IgD-negative memory B cell (primary cell): ENCODE data around the gene XCR1. TPM values are rescaled to one million over a fixed set of nuclear protein-coding genes. Genes with fewer than 3 reads are reported as not detected.
"Not testable (repeated sequence)": the region's sequence is repeated elsewhere in the genome, so short reads cannot be mapped to it uniquely, and the experiment has no call there.

ENCODE experiments used
- H3K27ac Mint-ChIP-seq, 3 donors: one replicate each; pipeline ENCODE4 v1.8.0; 2020 to 2022; ENCODE audit warnings: mild to moderate bottlenecking in 3 of 3, mixed read lengths in 3 of 3, moderate library complexity in 1 of 3
- H3K27me3 Mint-ChIP-seq: one replicate; pipeline ENCODE4 v1.8.0; 2021; ENCODE audit warnings: mixed read lengths
- H3K36me3 Mint-ChIP-seq: one replicate; pipeline ENCODE4 v1.8.0; 2020; ENCODE audit warnings: mild to moderate bottlenecking, mixed read lengths
- H3K4me1 Mint-ChIP-seq, 3 donors: one replicate each; pipeline ENCODE4 v1.8.0; 2020 to 2022; ENCODE audit warnings: mixed read lengths in 3 of 3, mild to moderate bottlenecking in 1 of 3
- H3K4me3 Mint-ChIP-seq, 4 donors: one replicate each; pipeline ENCODE4 v1.8.0; 2020 to 2022; ENCODE audit warnings: mild to moderate bottlenecking in 4 of 4, mixed read lengths in 4 of 4, moderate library complexity in 3 of 4
- H3K9me3 Mint-ChIP-seq, 3 donors: one replicate each; pipeline ENCODE4 v1.8.0; 2020 to 2021; ENCODE audit warnings: mixed read lengths in 3 of 3, mild to moderate bottlenecking in 1 of 3
- polyA plus RNA-seq: library from polyadenylated mRNA; unstranded; fragments of 300-500 nt; fragmentation: Illumina TruSeq; gene quantifications from one replicate; pipeline ENCODE4 v1.2.3, GENCODE V29; 2021

Gene XCR1
- polyA plus RNA-seq, 1 donor from 2014 or later: not detected

DNA sequence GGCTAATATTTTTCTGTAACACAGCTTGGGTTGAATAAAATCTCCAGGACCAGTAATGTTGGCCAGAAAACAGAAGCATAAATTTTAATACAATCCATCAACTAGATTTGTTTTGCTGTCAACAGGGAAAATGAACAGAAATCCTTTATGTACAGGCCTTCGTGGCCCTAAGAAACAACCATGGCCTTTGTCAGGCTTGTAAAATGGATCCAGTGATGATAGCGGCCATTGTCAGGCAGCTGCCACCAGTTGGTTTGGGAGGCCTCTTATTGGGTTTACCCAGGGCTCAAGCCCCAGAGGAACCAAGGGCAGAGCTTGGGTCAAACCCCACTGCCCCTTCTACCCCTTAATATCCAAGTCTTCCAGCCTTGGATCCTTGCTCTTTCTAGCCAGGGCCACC, 26.1 kb downstream of the XCR1 start:
- peaks cover 0 to 5% (median 3%) of the 10 kb centered on the region in 3 donors for H3K4me1 Mint-ChIP-seq
- no peak overlapping the region for H3K4me3 Mint-ChIP-seq
- no peaks in the 10 kb centered on the region for H3K36me3 Mint-ChIP-seq
- no peaks in the 10 kb centered on the region for H3K9me3 Mint-ChIP-seq
- H3K27me3 Mint-ChIP-seq: peaks cover 13% of the 10 kb centered on the region
- H3K27ac Mint-ChIP-seq: no peak overlapping the region

DNA sequence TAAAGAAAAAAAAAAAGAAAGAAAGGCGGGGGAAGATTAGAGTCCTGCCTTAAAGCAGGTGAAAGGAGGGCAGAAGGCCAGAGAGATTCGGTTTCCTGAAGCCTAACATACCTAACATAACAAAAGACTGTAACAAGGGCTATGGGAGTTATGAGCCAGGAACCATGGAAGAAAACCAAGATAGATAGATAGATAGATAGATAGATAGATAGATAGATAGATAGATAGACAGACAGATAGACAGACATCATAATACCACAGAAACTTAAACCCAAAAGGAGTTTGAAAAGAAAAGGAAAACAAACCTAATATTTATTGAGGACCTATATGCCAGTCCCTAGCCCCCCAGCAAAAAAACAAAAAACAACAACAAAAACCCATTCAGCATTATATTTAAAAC, 29.3 kb downstream of the XCR1 start:
- Mint-ChIP-seq H3K36me3 (no peaks in the 10 kb centered on the region), H3K4me1 (peaks cover 15 to 18% (median 16%) of the 10 kb centered on the region in 3 donors), H3K27me3 (peaks cover 13% of the 10 kb centered on the region), H3K4me3 (peak overlapping the region in 1 of 4 donors; percentile 11), H3K27ac (no peak overlapping the region), H3K9me3 (no peaks in the 10 kb centered on the region)

- H3K27me3 Mint-ChIP-seq: peaks cover 13% of the 10 kb centered on the region
- H3K9me3 Mint-ChIP-seq, H3K36me3 Mint-ChIP-seq, H3K27ac Mint-ChIP-seq, H3K4me3 Mint-ChIP-seq: not testable (repeated sequence)
- H3K4me1 Mint-ChIP-seq: peaks cover 20 to 23% (median 20%) of the 10 kb centered on the region in 3 donors
These were observed 29.8 kb downstream of the XCR1 start for GRCh38 chr3:45997499-45997898.

GRCh38 chr3:45995236-45996192, 31.8 kb downstream of the XCR1 start, which contains the start of gene FYCO1:
Gene FYCO1, minus strand, starts transcription at chr3:45995824. Its CDS starts 10,914 bp downstream, at chr3:45984910.
- peak within 1 kb of the TSS; percentile 82 to 91 (median 89) for H3K27ac Mint-ChIP-seq
- H3K27me3 Mint-ChIP-seq: peaks cover 10% of the 10 kb centered on the region
- peak within 1 kb of the TSS; percentile 93 to 97 (median 94) for H3K4me3 Mint-ChIP-seq
- no peaks in the 10 kb centered on the region for H3K36me3 Mint-ChIP-seq
- H3K4me1 Mint-ChIP-seq: peaks cover 26 to 35% (median 29%) of the 10 kb centered on the region in 3 donors
- H3K9me3 Mint-ChIP-seq: no peaks in the 10 kb centered on the region

DNA sequence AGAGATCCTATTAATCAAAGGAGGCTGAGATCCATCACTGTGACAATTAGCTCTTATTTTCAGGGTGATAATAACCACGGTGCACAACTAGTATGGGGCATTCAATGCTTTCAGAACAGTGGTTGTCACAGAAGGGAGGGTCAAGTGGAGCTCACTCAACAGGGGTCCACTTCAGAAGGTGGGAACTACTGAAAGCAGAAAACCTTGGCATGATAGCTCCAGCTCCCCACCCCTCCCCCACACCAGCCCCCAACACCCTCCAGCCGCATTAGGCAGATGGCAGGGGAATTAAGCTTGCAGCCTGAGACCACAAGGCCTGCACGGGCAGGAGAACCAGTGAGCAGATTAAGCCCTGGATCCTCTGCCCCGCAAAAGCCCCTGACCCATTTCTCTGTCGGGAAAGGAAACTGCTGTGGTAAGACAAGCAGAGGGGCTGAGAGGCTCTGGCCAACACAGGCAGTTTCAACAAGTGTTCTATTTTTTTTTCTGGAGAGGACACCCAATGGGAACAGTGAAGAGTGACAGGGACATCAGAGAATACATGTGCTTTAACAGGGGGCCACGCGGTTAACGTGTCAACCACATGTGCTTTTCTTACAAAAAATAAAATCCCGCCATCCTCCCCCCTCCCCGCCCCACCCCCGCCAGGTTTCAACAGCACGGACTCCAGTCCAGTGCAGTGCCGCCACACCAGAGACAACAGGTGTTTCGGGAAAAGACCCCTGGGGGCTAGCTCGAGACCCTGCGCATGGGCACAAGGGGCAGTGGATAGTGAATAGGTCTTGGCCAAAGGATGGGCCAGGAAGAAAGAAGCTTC, 32.7 kb downstream of the XCR1 start:
- Mint-ChIP-seq H3K9me3 (no peaks in the 10 kb centered on the region), H3K4me3 (peak overlapping the region; percentile 93 to 97 (median 94)), H3K4me1 (peaks cover 26 to 42% (median 34%) of the 10 kb centered on the region in 3 donors), H3K27ac (peak overlapping the region; percentile 82 to 91 (median 89)), H3K27me3 (peaks cover 7% of the 10 kb centered on the region), H3K36me3 (no peaks in the 10 kb centered on the region)

- Mint-ChIP-seq H3K36me3 (no peaks in the 10 kb centered on the region), H3K4me1 (peaks cover 26 to 48% (median 40%) of the 10 kb centered on the region in 3 donors), H3K9me3 (no peaks in the 10 kb centered on the region), H3K27ac (peak overlapping the region in 1 of 3 donors; percentile 0), H3K27me3 (no peaks in the 10 kb centered on the region), H3K4me3 (peak overlapping the region; percentile 55 to 97 (median 69))
These were observed 33.8 kb downstream of the XCR1 start for GRCh38 chr3:45993421-45994027.

DNA sequence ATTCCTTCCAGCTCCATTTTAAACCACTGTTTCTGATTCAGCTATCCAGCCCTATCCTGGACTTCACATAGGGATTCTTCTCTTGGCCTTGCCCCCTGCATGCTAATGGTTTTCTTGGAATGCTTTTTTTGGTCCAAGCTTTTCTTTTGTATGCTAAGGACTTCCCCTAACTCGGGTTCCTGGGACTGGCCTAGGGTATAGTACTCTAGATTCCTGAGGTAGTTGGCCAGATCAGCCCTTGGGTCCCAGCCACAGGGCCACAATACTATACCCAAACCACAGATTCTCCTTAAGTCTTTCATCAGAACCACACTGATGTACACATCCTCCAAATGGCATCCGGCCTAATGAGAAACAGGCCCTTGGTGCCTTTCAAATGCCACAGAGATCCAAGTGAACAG, 34.5 kb downstream of the XCR1 start:
- no peaks in the 10 kb centered on the region for H3K27me3 Mint-ChIP-seq
- H3K4me3 Mint-ChIP-seq: peak overlapping the region in 3 of 4 donors; percentile 12 to 97 (median 55)
- H3K4me1 Mint-ChIP-seq: peaks cover 30 to 48% (median 44%) of the 10 kb centered on the region in 3 donors
- peaks cover 2% of the 10 kb centered on the region for H3K36me3 Mint-ChIP-seq
- peak overlapping the region in 1 of 3 donors; percentile 68 for H3K27ac Mint-ChIP-seq
- H3K9me3 Mint-ChIP-seq: no peaks in the 10 kb centered on the region

DNA sequence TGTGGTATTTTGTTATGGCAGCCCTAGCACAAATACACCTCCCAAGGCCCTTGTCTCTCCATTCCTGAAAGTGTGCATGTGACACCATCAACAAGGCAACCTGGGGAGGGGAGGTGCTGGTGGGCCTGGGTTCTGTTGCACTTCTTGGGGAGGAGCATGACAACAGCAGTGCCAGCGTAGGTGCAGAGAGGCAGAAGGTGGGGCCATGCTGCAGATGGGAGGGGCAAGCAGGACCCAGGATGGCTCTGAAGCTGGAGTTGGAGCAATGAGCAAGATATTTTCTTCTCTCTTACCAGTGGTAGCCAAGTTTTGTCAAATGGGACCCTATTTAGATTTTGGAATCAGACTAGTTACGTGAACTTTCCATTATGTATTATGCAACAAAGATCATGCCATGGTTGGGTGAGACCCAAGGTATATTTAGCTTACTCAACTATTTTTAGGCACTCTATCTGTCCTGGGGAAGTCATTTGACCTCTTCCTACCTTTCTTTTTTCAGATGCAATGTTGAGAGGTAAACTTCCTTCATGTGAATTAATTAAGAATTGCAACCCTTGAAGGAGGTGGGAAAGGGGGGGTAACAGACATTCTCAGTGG, 35.1 kb downstream of the XCR1 start:
- H3K27ac Mint-ChIP-seq: peak overlapping the region in 2 of 3 donors; percentile 50 to 84
- H3K9me3 Mint-ChIP-seq: no peaks in the 10 kb centered on the region
- peaks cover 2% of the 10 kb centered on the region for H3K36me3 Mint-ChIP-seq
- peaks cover 30 to 48% (median 47%) of the 10 kb centered on the region in 3 donors for H3K4me1 Mint-ChIP-seq
- no peaks in the 10 kb centered on the region for H3K27me3 Mint-ChIP-seq
- peak overlapping the region in 3 of 4 donors; percentile 13 to 97 (median 46) for H3K4me3 Mint-ChIP-seq

- Mint-ChIP-seq H3K27me3 (no peaks in the 10 kb centered on the region), H3K4me1 (peaks cover 28 to 50% (median 45%) of the 10 kb centered on the region in 3 donors), H3K36me3 (peaks cover 5% of the 10 kb centered on the region), H3K9me3 (no peaks in the 10 kb centered on the region), H3K27ac (peak overlapping the region in 1 of 3 donors; percentile 50), H3K4me3 (peak overlapping the region in 1 of 4 donors; percentile 97)
These were observed 35.9 kb downstream of the XCR1 start for GRCh38 chr3:45991341-45991740.

DNA sequence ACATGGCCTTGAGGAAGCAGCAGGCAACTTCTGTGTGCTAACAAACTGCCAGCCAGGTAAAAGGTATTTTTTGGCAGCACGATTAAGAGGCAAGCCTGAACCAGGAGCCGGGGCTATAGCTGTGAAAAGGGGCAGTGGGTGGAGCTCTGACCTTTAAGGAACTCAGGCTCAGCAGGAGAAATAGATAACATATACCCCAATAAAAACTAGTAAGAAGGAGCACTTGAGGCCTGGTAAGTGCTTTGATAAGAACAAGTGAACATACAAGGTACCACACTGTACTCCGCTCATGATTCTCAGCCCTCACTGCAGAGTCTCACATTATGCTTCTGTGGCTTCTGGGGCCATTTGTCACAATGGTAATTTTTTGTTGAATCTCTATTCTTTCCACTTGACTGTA, 37.1 kb downstream of the XCR1 start:
- H3K27me3 Mint-ChIP-seq: no peaks in the 10 kb centered on the region
- H3K4me3 Mint-ChIP-seq: peak overlapping the region in 1 of 4 donors; percentile 1
- H3K4me1 Mint-ChIP-seq: peaks cover 26 to 47% (median 38%) of the 10 kb centered on the region in 3 donors
- H3K36me3 Mint-ChIP-seq: peaks cover 5% of the 10 kb centered on the region
- no peaks in the 10 kb centered on the region for H3K9me3 Mint-ChIP-seq
- no peak overlapping the region for H3K27ac Mint-ChIP-seq

DNA sequence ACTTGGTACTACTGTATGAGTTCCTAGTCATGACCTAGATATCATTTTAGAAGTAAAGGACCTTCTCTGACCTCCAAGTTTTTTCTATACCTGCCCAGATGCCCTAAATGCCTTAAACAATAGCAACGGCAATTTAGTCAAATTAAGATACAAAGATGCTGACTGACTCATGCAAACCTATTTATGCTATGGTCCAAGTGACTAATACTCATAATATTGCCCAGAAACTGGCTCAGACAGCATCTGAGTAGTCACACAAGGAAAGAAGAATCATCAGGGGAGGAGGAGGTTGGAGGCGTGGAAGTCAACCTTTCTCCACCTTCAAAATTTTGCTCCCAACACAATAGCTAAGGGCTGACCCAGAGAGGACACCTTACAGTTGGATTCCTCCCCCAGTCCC, 38.5 kb downstream of the XCR1 start:
- H3K4me3 Mint-ChIP-seq: no peak overlapping the region
- H3K27ac Mint-ChIP-seq: peak overlapping the region in 1 of 3 donors; percentile 31
- H3K27me3 Mint-ChIP-seq: no peaks in the 10 kb centered on the region
- H3K9me3 Mint-ChIP-seq: no peaks in the 10 kb centered on the region
- peaks cover 22 to 43% (median 38%) of the 10 kb centered on the region in 3 donors for H3K4me1 Mint-ChIP-seq
- H3K36me3 Mint-ChIP-seq: peaks cover 5% of the 10 kb centered on the region

DNA sequence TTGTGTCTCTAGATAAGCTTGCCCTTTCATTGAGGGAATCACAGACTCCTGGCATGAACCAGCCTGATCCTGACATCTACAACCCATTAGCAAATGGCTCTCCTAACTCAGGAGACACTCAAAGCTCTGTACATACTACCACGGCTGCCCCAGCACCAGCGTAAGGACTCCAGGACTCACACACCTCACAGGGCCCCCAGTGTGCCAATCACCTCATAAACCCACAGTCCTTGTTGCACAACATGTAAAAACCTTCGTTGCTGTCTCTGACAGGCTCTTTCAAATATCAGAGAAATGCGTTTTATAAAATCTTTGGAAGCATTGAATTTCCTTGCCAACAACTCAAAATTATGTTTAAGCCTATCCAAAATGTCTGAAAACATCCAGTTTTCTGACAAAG, 38.9 kb downstream of the XCR1 start:
- Mint-ChIP-seq H3K4me1 (peaks cover 19 to 38% (median 34%) of the 10 kb centered on the region in 3 donors), H3K27me3 (no peaks in the 10 kb centered on the region), H3K36me3 (peaks cover 5% of the 10 kb centered on the region), H3K4me3 (no peak overlapping the region), H3K9me3 (no peaks in the 10 kb centered on the region), H3K27ac (no peak overlapping the region)

DNA sequence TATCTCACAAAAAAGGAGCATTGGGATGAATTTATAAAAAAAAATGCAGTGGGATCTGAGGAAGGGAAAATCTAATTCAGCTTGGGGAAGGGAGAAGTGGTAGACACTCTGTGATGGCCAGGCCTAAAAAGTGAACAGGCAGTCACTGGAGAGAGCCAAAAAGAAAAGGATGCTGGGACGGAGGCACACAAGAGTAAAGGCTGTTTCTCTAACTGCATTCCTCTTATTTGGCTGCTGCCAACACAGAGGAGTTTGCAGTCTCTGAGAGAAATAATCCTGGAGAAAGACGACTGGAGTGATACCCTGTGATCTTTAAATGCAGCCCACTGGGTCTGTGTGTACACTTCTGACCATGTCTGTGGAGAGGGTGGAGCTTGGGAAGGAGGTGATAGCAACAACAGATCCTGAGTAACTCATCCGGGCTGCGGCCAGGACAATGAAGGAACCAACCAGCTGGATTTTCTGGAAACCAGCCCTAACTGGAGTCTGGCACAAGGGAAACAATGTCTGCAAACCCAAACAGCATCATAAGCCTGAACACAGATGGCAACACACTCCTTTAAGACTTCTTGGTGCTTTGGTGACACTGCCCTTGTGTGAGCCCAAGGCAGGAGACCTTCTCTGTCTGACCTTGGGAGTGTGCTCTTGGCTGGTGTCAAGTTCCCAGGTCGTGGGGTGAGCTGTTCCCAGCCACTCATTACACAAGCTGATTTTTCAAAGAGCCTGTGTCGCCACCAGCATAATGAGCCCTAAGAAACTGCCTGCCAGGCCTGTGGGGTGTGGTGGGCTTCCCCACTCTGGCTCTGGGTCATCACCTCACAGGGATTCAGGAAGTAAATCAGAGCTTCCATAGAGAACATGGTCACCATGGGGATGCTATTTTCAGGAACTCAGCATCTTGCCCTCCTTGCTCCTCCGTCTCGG, 39.7 kb downstream of the XCR1 start:
- H3K27ac Mint-ChIP-seq: peak overlapping the region in 1 of 3 donors; percentile 20
- no peak overlapping the region for H3K4me3 Mint-ChIP-seq
- no peaks in the 10 kb centered on the region for H3K27me3 Mint-ChIP-seq
- H3K4me1 Mint-ChIP-seq: peaks cover 11 to 31% (median 27%) of the 10 kb centered on the region in 3 donors
- no peaks in the 10 kb centered on the region for H3K9me3 Mint-ChIP-seq
- H3K36me3 Mint-ChIP-seq: peaks cover 5% of the 10 kb centered on the region
